PFSK-1 (cell line): Measurements from ENCODE around the gene SIRT7.

Experiments
- FOXP2 ChIP-seq: optimal IDR thresholded peaks from 2 replicates; pipeline ENCODE3; 2011; ENCODE audit warnings: borderline replicate concordance, control low read depth, inconsistent platforms; ENCODE audit not compliant: insufficient read depth; ENCODE audit errors: extremely low read length, extremely low read depth
- POLR2AphosphoS5 ChIP-seq: IDR thresholded peaks from 2 replicates; pipeline ENCODE4 v1.6.1; 2012; ENCODE audit warnings: low read depth, mild to moderate bottlenecking, control low read depth, low read length, moderate library complexity
- SIN3A ChIP-seq: IDR thresholded peaks from 2 replicates; pipeline ENCODE4 v1.6.1; 2012; ENCODE audit warnings: mild to moderate bottlenecking, low read length, moderate library complexity, borderline replicate concordance; ENCODE audit not compliant: insufficient read depth
- TAF1 ChIP-seq: IDR thresholded peaks from 2 replicates; pipeline ENCODE4 v1.6.1; 2012; ENCODE audit warnings: low read length, control low read depth, borderline replicate concordance; ENCODE audit not compliant: insufficient read depth
- TF ChIP-seq, protein P1 (sequence below), 2 experiments: IDR thresholded peaks; 2 replicates each; pipeline versions ENCODE4 v1.6.1 to v1.8.0; 2011 to 2012; ENCODE audit warnings: low read depth in 2 of 2, low read length in 2 of 2, control low read depth in 1 of 2, inconsistent platforms in 1 of 2, mild to moderate bottlenecking in 1 of 2, moderate library complexity in 1 of 2; ENCODE audit not compliant: insufficient read depth in 1 of 2

GRCh38 chr17:81952792-81953228 lies 34.8 kb upstream of the SIRT7 start:
- TF ChIP-seq POLR2AphosphoS5 (no peak), SIN3A (no peak), TAF1 (no peak), FOXP2 (no peak)
- TF ChIP-seq, protein P1, sequence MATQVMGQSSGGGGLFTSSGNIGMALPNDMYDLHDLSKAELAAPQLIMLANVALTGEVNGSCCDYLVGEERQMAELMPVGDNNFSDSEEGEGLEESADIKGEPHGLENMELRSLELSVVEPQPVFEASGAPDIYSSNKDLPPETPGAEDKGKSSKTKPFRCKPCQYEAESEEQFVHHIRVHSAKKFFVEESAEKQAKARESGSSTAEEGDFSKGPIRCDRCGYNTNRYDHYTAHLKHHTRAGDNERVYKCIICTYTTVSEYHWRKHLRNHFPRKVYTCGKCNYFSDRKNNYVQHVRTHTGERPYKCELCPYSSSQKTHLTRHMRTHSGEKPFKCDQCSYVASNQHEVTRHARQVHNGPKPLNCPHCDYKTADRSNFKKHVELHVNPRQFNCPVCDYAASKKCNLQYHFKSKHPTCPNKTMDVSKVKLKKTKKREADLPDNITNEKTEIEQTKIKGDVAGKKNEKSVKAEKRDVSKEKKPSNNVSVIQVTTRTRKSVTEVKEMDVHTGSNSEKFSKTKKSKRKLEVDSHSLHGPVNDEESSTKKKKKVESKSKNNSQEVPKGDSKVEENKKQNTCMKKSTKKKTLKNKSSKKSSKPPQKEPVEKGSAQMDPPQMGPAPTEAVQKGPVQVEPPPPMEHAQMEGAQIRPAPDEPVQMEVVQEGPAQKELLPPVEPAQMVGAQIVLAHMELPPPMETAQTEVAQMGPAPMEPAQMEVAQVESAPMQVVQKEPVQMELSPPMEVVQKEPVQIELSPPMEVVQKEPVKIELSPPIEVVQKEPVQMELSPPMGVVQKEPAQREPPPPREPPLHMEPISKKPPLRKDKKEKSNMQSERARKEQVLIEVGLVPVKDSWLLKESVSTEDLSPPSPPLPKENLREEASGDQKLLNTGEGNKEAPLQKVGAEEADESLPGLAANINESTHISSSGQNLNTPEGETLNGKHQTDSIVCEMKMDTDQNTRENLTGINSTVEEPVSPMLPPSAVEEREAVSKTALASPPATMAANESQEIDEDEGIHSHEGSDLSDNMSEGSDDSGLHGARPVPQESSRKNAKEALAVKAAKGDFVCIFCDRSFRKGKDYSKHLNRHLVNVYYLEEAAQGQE (IDR thresholded peaks at IDR 0.05; ENCODE audit: insufficient read depth in 1 of 2, low read depth in 2 of 2, low read length in 2 of 2): no peak
